GM23248 (cell line): ENCODE data around the gene SEC22A.

Experiments used
- EZH2 ChIP-seq: fragments of 200-600 bp; sonication (generic); IDR thresholded peaks from 2 replicates; pipeline ENCODE4 v1.6.1; 2018; ENCODE audit warnings: antibody characterized with exemption, mild to moderate bottlenecking; ENCODE audit not compliant: insufficient read depth, poor library complexity, severe bottlenecking
- EZH2phosphoT487 ChIP-seq: fragments of 200-600 bp; sonication (generic); IDR thresholded peaks from 2 replicates; pipeline ENCODE4 v1.6.1; 2018; ENCODE audit warnings: antibody characterized with exemption, moderate library complexity, mild to moderate bottlenecking, low read depth; ENCODE audit not compliant: insufficient read depth

GRCh38 chr3:123263941-123264340 lies 62.2 kb downstream of the SEC22A start:
- TF ChIP-seq EZH2 (no peak), EZH2phosphoT487 (no peak)
